Measurements from ENCODE around the gene PSPN. TPM values are rescaled to one million over a fixed set of nuclear protein-coding genes. Genes with fewer than 3 reads are reported as not detected.

Gene PSPN
- total and polyA plus RNA-seq, 9 of the 15 experiments (the other 6 are each of a cell fraction or from before 2014, with no cell fraction given) = 0.21 to 1.1 (median 0.58) TPM

DNA sequence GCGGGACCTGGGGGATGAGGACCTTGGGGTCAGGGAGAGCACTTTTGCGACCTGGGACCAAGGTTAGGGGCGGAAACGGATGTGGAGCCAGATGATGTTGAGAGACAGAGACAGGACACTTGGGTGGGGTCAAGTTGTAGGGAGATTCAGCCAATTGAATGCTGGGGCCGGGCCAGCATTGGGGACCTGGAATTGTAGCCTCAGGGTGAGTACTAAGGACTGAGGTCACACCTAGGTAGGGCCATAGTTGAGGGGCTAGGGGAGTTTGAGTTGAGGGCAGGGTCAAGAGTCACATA lies 2.0 kb downstream of the PSPN start:
- Histone ChIP-seq H3K4me1 (replicated peaks in 1 of 2; ENCODE audit: control insufficient read depth in 2 of 2, insufficient read depth in 2 of 2, low read length in 2 of 2) (peaks cover 8 to 58% of the 10 kb centered on the region in 2 experiments), H2AFZ (ENCODE audit: low read depth, low read length) (peak overlapping the region; percentile 81), H3K36me3 (ENCODE audit: control insufficient read depth, insufficient read depth, low read length) (peaks cover 30% of the 10 kb centered on the region; the same call in 2 of the 3 replicates), H3K79me2 (ENCODE audit: control insufficient read depth, insufficient read depth, low read length) (peaks cover 7% of the 10 kb centered on the region; the same call in 2 of the 3 replicates), H3K4me2 (ENCODE audit: insufficient read depth, low read length) (peak overlapping the region; percentile 77), H3K9ac (ENCODE audit: insufficient read depth in 1 of 2, low read depth in 2 of 2, low read length in 2 of 2) (peak overlapping the region; percentile 47 to 86), H4K20me1 (replicated peaks; ENCODE audit: control insufficient read depth, insufficient read depth, low read length) (no peaks in the 10 kb centered on the region), H3K4me3 (peak overlapping the region; percentile 50), H3K9me3 (replicated peaks; ENCODE audit: control insufficient read depth, insufficient read depth, low read depth, low read length) (no peaks in the 10 kb centered on the region), H3K27me3 (ENCODE audit: control insufficient read depth in 2 of 2, insufficient read depth in 2 of 2, low read length in 2 of 2) (no peaks in the 10 kb centered on the region), H3K27ac (ENCODE audit: extremely low read depth, low read depth, low read length) (peak overlapping the region; percentile 66), H3K9me1 (ENCODE audit: control insufficient read depth, insufficient read depth, low read length) (no peaks in the 10 kb centered on the region)
- FAIRE-seq (no peak), DNase-seq (ENCODE audit: extremely low read depth in 1 of 4, low spot score in 3 of 4) (peak; percentile 71 to 88 (median 74)), ATAC-seq (peak; percentile 31)
- ChIA-PET POLR2A (interaction anchor here (1.0 to 2.0 kb wide), 4 partner anchors 11 to 297 kb away, joined by 3 to 29 read pairs (median 8); partner anchors contain the start of genes CLPP, GTF2F1 and KHSRP), CTCF (ENCODE audit: low intra/inter-chr PET ratio) (no interaction called here)
- 0% methylated on average over 3 of the region's 5 CpGs for WGBS (ENCODE audit: insufficient coverage, low coverage, missing lambda C conversion rate)
- no TSS peak for BruUV-seq (replicated peaks)
- intact Hi-C loops (cut with micrococcal nuclease) (no loop called here), in situ Hi-C loops (cut with MboI) (no loop called here)
- TF ChIP-seq ZNF764 (CRISPR knock-in tag; IDR thresholded peaks at IDR 0.05; ENCODE audit: low read depth) = no peak
- TF ChIP-seq, protein P1, sequence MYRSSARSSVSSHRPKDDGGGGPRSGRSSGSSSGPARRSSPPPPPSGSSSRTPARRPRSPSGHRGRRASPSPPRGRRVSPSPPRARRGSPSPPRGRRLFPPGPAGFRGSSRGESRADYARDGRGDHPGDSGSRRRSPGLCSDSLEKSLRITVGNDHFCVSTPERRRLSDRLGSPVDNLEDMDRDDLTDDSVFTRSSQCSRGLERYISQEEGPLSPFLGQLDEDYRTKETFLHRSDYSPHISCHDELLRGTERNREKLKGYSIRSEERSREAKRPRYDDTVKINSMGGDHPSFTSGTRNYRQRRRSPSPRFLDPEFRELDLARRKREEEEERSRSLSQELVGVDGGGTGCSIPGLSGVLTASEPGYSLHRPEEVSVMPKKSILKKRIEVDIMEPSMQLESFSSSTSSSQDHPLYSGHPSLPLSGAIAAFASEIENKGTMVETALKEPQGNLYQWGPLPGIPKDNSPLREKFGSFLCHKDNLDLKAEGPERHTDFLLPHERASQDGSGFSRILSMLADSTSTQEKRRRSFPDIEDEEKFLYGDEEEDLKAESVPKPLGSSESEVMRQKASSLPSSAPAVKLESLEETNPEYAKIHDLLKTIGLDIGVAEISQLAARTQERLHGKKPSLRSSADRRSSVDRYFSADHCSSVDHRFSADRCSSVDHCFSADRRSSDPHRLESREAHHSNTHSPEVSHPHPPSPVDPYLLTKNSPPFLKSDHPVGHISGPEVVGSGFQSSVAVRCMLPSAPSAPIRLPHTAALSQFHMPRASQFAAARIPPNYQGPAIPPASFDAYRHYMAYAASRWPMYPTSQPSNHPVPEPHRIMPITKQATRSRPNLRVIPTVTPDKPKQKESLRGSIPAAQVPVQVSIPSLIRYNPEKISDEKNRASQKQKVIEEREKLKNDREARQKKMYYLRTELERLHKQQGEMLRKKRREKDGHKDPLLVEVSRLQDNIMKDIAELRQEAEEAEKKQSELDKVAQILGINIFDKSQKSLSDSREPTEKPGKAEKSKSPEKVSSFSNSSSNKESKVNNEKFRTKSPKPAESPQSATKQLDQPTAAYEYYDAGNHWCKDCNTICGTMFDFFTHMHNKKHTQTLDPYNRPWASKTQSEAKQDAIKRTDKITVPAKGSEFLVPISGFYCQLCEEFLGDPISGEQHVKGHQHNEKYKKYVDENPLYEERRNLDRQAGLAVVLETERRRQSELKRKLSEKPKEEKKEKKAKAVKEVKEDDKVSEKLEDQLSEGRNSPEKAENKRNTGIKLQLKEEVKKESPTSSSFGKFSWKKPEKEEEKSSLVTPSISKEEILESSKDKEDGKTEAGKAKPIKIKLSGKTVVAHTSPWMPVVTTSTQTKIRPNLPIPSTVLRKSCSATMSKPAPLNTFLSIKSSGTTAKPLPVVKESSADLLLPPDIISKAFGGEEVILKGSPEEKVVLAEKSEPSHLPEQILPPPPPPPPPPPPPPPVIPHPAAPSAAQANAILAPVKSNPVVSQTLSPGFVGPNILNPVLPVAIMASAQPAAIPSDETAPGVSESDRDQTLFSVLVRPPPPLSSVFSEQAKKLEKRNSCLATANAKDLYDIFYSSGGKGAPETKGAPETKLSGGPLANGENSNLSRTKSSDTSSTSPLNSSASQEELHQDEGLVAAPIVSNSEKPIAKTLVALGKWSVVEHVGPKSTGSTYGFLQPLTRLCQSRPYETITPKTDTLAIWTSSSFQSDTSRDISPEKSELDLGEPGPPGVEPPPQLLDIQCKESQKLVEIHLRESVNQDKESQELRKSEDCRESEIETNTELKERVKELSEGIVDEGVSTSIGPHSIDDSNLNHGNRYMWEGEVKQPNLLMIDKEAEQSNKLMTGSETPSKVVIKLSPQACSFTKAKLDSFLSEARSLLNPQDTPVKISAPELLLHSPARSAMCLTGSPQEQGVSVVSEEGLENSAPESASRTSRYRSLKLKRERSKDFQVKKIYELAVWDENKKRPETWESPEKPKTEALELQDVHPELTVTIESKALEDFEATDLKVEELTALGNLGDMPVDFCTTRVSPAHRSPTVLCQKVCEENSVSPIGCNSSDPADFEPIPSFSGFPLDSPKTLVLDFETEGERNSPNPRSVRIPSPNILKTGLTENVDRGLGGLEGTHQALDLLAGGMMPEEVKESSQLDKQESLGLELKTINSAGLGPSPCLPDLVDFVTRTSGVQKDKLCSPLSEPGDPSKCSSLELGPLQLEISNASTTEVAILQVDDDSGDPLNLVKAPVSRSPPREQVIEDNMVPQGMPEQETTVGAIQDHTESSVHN (IDR thresholded peaks at IDR 0.05; ENCODE audit: borderline replicate concordance in 1 of 2, low read depth in 1 of 2) = no peak
- TF ChIP-seq POU5F1 (IDR thresholded peaks at IDR 0.05; ENCODE audit: borderline replicate concordance, low read depth, low read length, partially characterized antibody) = no peak
- TF ChIP-seq, protein P2, sequence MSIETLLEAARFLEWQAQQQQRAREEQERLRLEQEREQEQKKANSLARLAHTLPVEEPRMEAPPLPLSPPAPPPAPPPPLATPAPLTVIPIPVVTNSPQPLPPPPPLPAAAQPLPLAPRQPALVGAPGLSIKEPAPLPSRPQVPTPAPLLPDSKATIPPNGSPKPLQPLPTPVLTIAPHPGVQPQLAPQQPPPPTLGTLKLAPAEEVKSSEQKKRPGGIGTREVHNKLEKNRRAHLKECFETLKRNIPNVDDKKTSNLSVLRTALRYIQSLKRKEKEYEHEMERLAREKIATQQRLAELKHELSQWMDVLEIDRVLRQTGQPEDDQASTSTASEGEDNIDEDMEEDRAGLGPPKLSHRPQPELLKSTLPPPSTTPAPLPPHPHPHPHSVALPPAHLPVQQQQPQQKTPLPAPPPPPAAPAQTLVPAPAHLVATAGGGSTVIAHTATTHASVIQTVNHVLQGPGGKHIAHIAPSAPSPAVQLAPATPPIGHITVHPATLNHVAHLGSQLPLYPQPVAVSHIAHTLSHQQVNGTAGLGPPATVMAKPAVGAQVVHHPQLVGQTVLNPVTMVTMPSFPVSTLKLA (conservative IDR thresholded peaks at IDR 0.05) = no peak
- TF ChIP-seq JUND (IDR thresholded peaks at IDR 0.05; ENCODE audit: borderline replicate concordance, low read depth, low read length) = no peak
- TF ChIP-seq JUND (tag; IDR thresholded peaks at IDR 0.05; ENCODE audit: borderline replicate concordance, low read depth, low read length) = no peak
- TF ChIP-seq ZBTB7A (IDR thresholded peaks at IDR 0.05; ENCODE audit: borderline replicate concordance, control insufficient read depth, low read depth, low read length) = peak; percentile 46; the same call in 1 of the 2 replicates
- no peak for TF ChIP-seq ELF2 (CRISPR knock-in tag; IDR thresholded peaks at IDR 0.05)
- TF ChIP-seq MAZ (CRISPR knock-in tag; conservative IDR thresholded peaks at IDR 0.05 in 1 of 2, IDR thresholded peaks at IDR 0.05 in 1 of 2) = no peak
- TF ChIP-seq, protein P3, sequence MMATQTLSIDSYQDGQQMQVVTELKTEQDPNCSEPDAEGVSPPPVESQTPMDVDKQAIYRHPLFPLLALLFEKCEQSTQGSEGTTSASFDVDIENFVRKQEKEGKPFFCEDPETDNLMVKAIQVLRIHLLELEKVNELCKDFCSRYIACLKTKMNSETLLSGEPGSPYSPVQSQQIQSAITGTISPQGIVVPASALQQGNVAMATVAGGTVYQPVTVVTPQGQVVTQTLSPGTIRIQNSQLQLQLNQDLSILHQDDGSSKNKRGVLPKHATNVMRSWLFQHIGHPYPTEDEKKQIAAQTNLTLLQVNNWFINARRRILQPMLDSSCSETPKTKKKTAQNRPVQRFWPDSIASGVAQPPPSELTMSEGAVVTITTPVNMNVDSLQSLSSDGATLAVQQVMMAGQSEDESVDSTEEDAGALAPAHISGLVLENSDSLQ (IDR thresholded peaks at IDR 0.05) = peak; percentile 70
- peak in 1 of 2 experiments; percentile 26; a peak in 2 of 4 replicates for TF ChIP-seq KDM1A (IDR thresholded peaks at IDR 0.05)
- TF ChIP-seq HDGF (IDR thresholded peaks at IDR 0.05) = no peak
